ENCODE measurements around the gene SIM1. TPM values are rescaled to one million over a fixed set of nuclear protein-coding genes. Genes with fewer than 3 reads are reported as not detected.

Gene SIM1
- total RNA-seq, 1 experiment from 2014 or later = not detected

GRCh38 chr6:100470422-100471120 is 5.8 kb upstream of the SIM1 start:
- Histone ChIP-seq H3K9me3 (ENCODE audit: low read length) (no peaks in the 10 kb centered on the region), H3K4me3 (ENCODE audit: low read length) (no peak overlapping the region), H4K20me1 (ENCODE audit: low read length) (no peaks in the 10 kb centered on the region), H3F3A (ENCODE audit: low read length, unreplicated experiment) (no peaks in the 10 kb centered on the region), H3K4me1 (ENCODE audit: insufficient read depth, low read length) (peaks cover 15% of the 10 kb centered on the region), H3K4me2 (ENCODE audit: low read length) (no peak overlapping the region), H3K9me2 (replicated peaks; ENCODE audit: low read length) (no peaks in the 10 kb centered on the region), H3K36me3 (ENCODE audit: low read depth, low read length) (no peaks in the 10 kb centered on the region), H3K9ac (ENCODE audit: low read length) (no peak overlapping the region), H3K79me2 (ENCODE audit: low read length) (no peaks in the 10 kb centered on the region), H3K27me3 (ENCODE audit: low read length) (no peaks in the 10 kb centered on the region), H3K27ac (ENCODE audit: low read length) (no peak overlapping the region), H2AFZ (ENCODE audit: low read length) (no peak overlapping the region)
- ATAC-seq (no peak), DNase-seq (peak; percentile 8)
- intact Hi-C loops (cut with micrococcal nuclease) = loop anchor here (10.0 kb wide), 1 partner anchor 236 kb away; no protein-coding TSS in a partner anchor
- CTCF ChIA-PET = no interaction called here
- no peak for TF ChIP-seq EZH2 (IDR thresholded peaks at IDR 0.05; ENCODE audit: low read length, unreplicated experiment)
- BruUV-seq (replicated peaks) = no TSS peak
- POLR2A ChIA-PET (ENCODE audit: unreplicated experiment) = no interaction called here

GRCh38 chr6:100469101-100469859 is 4.6 kb upstream of the SIM1 start:
- H3K36me3 ChIP-seq (ENCODE audit: low read depth, low read length) = no peaks in the 10 kb centered on the region
- no peak overlapping the region for H3K27ac ChIP-seq (ENCODE audit: low read length)
- no peaks in the 10 kb centered on the region for H3F3A ChIP-seq (ENCODE audit: low read length, unreplicated experiment)
- H3K9me3 ChIP-seq (ENCODE audit: low read length) = no peaks in the 10 kb centered on the region
- DNase-seq (no peak), ATAC-seq (no peak)
- H3K79me2 ChIP-seq (ENCODE audit: low read length) = no peaks in the 10 kb centered on the region
- H3K4me2 ChIP-seq (ENCODE audit: low read length) = no peak overlapping the region
- ChIA-PET CTCF (no interaction called here), POLR2A (ENCODE audit: unreplicated experiment) (no interaction called here)
- H3K9me2 ChIP-seq (replicated peaks; ENCODE audit: low read length) = no peaks in the 10 kb centered on the region
- no TSS peak for BruUV-seq (replicated peaks)
- TF ChIP-seq CTCF (conservative IDR thresholded peaks at IDR 0.05; ENCODE audit: low read depth, low read length) (no peak), EZH2 (IDR thresholded peaks at IDR 0.05; ENCODE audit: low read length, unreplicated experiment) (no peak), EZH2phosphoT487 (IDR thresholded peaks at IDR 0.05; ENCODE audit: borderline replicate concordance, low read length) (no peak)
- H3K4me1 ChIP-seq (ENCODE audit: insufficient read depth, low read length) = peaks cover 14% of the 10 kb centered on the region
- no peaks in the 10 kb centered on the region for H4K20me1 ChIP-seq (ENCODE audit: low read length)
- no peak overlapping the region for H3K4me3 ChIP-seq (ENCODE audit: low read length)
- intact Hi-C loops (cut with micrococcal nuclease) = no loop called here
- H3K27me3 ChIP-seq (ENCODE audit: low read length) = no peaks in the 10 kb centered on the region
- H3K9ac ChIP-seq (ENCODE audit: low read length) = no peak overlapping the region
- H2AFZ ChIP-seq (ENCODE audit: low read length) = no peak overlapping the region

GRCh38 chr6:100468016-100468622 is 3.4 kb upstream of the SIM1 start:
- Histone ChIP-seq H3K4me1 (ENCODE audit: insufficient read depth, low read length) (peaks cover 9% of the 10 kb centered on the region), H3F3A (ENCODE audit: low read length, unreplicated experiment) (no peaks in the 10 kb centered on the region), H3K79me2 (ENCODE audit: low read length) (no peaks in the 10 kb centered on the region), H3K4me2 (ENCODE audit: low read length) (no peak overlapping the region), H4K20me1 (ENCODE audit: low read length) (no peaks in the 10 kb centered on the region), H3K9me2 (replicated peaks; ENCODE audit: low read length) (no peaks in the 10 kb centered on the region), H3K36me3 (ENCODE audit: low read depth, low read length) (no peaks in the 10 kb centered on the region), H3K27me3 (ENCODE audit: low read length) (no peaks in the 10 kb centered on the region), H2AFZ (ENCODE audit: low read length) (no peak overlapping the region), H3K4me3 (ENCODE audit: low read length) (no peak overlapping the region), H3K27ac (ENCODE audit: low read length) (no peak overlapping the region), H3K9ac (ENCODE audit: low read length) (no peak overlapping the region), H3K9me3 (ENCODE audit: low read length) (no peaks in the 10 kb centered on the region)
- CTCF ChIA-PET = no interaction called here
- POLR2A ChIA-PET (ENCODE audit: unreplicated experiment) = no interaction called here
- TF ChIP-seq EZH2phosphoT487 (IDR thresholded peaks at IDR 0.05; ENCODE audit: borderline replicate concordance, low read length) = no peak
- no peak for TF ChIP-seq EZH2 (IDR thresholded peaks at IDR 0.05; ENCODE audit: low read length, unreplicated experiment)
- TF ChIP-seq CTCF (conservative IDR thresholded peaks at IDR 0.05; ENCODE audit: low read depth, low read length) = no peak
- intact Hi-C loops (cut with micrococcal nuclease) = no loop called here
- BruUV-seq (replicated peaks) = no TSS peak
- no peak for ATAC-seq
- DNase-seq = no peak

All from PC-3 (cell line).